Measurements from ENCODE around the gene ATP5MC3. TPM values are rescaled to one million over a fixed set of nuclear protein-coding genes. Genes with fewer than 3 reads are reported as not detected.

Gene ATP5MC3
- total and polyA plus RNA-seq, 2 of the 13 experiments (the other 11 are each of a cell fraction or from before 2014, with no cell fraction given): 676 to 1,007 TPM

DNA sequence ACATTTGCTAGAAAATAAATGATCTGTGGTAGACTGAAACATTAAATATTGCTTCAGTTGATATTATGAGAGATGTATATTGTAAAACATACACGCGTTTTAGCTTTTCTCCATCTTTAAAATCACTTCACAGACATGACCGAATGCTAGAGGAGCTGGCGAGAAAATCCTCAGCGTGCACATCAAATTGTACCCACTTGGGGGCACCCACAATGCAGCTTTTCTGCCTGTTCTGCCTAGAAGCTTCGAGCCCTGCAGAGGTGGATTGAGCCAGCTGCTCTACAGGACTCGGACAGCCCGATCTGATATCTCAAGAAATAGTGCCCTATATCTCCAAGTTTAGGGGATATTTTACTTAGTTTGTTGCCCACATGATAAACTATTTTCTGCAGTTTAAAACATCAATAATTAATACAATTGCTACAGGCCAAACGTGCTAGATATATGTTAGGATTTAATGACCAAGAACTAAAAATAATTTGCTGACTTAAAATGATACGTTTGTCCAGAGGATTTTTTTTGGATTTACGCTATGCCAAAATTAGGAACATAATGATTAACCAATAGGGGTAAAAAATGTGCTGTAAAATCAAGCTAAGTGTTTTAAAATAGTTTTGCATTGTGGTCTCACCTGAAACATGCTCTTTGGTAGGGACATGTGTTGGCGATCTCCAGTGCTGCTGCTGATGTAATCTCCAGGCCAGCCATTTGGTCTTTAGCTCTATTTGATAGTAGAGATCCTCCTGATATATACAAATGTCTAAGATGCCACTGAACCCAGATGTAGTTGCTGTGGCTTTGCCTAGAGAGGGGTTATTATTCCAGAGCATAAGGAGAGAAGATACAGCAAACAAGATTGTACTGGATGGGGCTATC is 22.3 kb upstream of the ATP5MC3 start (continued):
- TF ChIP-seq ARID5B (CRISPR knock-in tag; IDR thresholded peaks at IDR 0.05) (0 out of 2 replicates have a peak, but pooled peaks have one; percentile 22), ZFP1 (CRISPR knock-in tag; IDR thresholded peaks at IDR 0.05) (no peak), ZNF776 (CRISPR knock-in tag; IDR thresholded peaks at IDR 0.05) (no peak), RXRA (CRISPR knock-in tag; IDR thresholded peaks at IDR 0.05) (no peak), ZNF382 (CRISPR knock-in tag; IDR thresholded peaks at IDR 0.05; ENCODE audit: borderline replicate concordance) (no peak), SMC3 (IDR thresholded peaks at IDR 0.05; ENCODE audit: low read length) (peak; percentile 73), TEAD3 (CRISPR knock-in tag; optimal IDR thresholded peaks at IDR 0.05; ENCODE audit: borderline replicate concordance) (peak; percentile 82), RBAK (CRISPR knock-in tag; IDR thresholded peaks at IDR 0.05) (no peak), PAF1 (CRISPR knock-in tag; IDR thresholded peaks at IDR 0.05) (no peak), HNRNPLL (IDR thresholded peaks at IDR 0.05; ENCODE audit: low read depth, low read length, poor library complexity, severe bottlenecking) (no peak), HNRNPUL1 (IDR thresholded peaks at IDR 0.05; ENCODE audit: low read depth, low read length) (no peak), ZMYM4 (CRISPR knock-in tag; IDR thresholded peaks at IDR 0.05) (0 out of 2 replicates have a peak, but pooled peaks have one; percentile 21), TSC22D2 (CRISPR knock-in tag; IDR thresholded peaks at IDR 0.05; ENCODE audit: borderline replicate concordance) (no peak), TMF1 (CRISPR knock-in tag; IDR thresholded peaks at IDR 0.05; ENCODE audit: low read depth) (no peak), ZNF850 (CRISPR knock-in tag; conservative IDR thresholded peaks at IDR 0.05) (no peak), MTA3 (CRISPR knock-in tag; IDR thresholded peaks at IDR 0.05) (no peak)
- TF ChIP-seq, protein P1, sequence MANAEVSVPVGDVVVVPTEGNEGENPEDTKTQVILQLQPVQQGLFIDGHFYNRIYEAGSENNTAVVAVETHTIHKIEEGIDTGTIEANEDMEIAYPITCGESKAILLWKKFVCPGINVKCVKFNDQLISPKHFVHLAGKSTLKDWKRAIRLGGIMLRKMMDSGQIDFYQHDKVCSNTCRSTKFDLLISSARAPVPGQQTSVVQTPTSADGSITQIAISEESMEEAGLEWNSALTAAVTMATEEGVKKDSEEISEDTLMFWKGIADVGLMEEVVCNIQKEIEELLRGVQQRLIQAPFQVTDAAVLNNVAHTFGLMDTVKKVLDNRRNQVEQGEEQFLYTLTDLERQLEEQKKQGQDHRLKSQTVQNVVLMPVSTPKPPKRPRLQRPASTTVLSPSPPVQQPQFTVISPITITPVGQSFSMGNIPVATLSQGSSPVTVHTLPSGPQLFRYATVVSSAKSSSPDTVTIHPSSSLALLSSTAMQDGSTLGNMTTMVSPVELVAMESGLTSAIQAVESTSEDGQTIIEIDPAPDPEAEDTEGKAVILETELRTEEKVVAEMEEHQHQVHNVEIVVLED (CRISPR knock-in tag; IDR thresholded peaks at IDR 0.05; ENCODE audit: borderline replicate concordance): no peak
- TF ChIP-seq, protein P2, sequence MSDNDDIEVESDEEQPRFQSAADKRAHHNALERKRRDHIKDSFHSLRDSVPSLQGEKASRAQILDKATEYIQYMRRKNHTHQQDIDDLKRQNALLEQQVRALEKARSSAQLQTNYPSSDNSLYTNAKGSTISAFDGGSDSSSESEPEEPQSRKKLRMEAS (IDR thresholded peaks at IDR 0.05): peak; percentile 34; the same call in 1 of the 2 replicates
- TF ChIP-seq, protein P3, sequence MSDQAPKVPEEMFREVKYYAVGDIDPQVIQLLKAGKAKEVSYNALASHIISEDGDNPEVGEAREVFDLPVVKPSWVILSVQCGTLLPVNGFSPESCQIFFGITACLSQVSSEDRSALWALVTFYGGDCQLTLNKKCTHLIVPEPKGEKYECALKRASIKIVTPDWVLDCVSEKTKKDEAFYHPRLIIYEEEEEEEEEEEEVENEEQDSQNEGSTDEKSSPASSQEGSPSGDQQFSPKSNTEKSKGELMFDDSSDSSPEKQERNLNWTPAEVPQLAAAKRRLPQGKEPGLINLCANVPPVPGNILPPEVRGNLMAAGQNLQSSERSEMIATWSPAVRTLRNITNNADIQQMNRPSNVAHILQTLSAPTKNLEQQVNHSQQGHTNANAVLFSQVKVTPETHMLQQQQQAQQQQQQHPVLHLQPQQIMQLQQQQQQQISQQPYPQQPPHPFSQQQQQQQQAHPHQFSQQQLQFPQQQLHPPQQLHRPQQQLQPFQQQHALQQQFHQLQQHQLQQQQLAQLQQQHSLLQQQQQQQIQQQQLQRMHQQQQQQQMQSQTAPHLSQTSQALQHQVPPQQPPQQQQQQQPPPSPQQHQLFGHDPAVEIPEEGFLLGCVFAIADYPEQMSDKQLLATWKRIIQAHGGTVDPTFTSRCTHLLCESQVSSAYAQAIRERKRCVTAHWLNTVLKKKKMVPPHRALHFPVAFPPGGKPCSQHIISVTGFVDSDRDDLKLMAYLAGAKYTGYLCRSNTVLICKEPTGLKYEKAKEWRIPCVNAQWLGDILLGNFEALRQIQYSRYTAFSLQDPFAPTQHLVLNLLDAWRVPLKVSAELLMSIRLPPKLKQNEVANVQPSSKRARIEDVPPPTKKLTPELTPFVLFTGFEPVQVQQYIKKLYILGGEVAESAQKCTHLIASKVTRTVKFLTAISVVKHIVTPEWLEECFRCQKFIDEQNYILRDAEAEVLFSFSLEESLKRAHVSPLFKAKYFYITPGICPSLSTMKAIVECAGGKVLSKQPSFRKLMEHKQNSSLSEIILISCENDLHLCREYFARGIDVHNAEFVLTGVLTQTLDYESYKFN (CRISPR knock-in tag; conservative IDR thresholded peaks at IDR 0.05): no peak
